Keratinocyte (primary cell): ENCODE results near the gene NYNRIN. TPM values are rescaled to one million over a fixed set of nuclear protein-coding genes. Genes with fewer than 3 reads are reported as not detected.

Experiments used
- DNase-seq: peaks from one replicate; pipeline ENCODE4 v3.0.0-alpha.2; 2011; ENCODE audit warnings: low read depth, missing footprints, low spot score
- FAIRE-seq: peaks from 2 replicates; lab custom pipeline; 2011; peaks lifted over from hg19 to GRCh38; lab: Jason Lieb, UNC
- H2AFZ ChIP-seq: 2 replicates; pipeline ENCODE4 v1.6.0; 2012; ENCODE audit warnings: low read length, control low read depth, inconsistent platforms; ENCODE audit not compliant: control insufficient read depth
- H3K27ac ChIP-seq: 2 replicates; pipeline ENCODE4 v1.5.1; 2011; ENCODE audit warnings: low read length; ENCODE audit not compliant: control insufficient read depth, insufficient read depth
- H3K27me3 ChIP-seq: 3 replicates; pipeline ENCODE4 v1.6.0; 2011; ENCODE audit warnings: low read length; ENCODE audit not compliant: control insufficient read depth, insufficient read depth; ENCODE audit errors: extremely low read depth
- H3K36me3 ChIP-seq, 2 experiments: 2 replicates in 1 of 2; 3 replicates in 1 of 2; pipeline ENCODE4 v1.5.1; 2011; ENCODE audit warnings: low read length in 2 of 2, mild to moderate bottlenecking in 1 of 2; ENCODE audit not compliant: control insufficient read depth in 2 of 2, insufficient read depth in 2 of 2; ENCODE audit errors: extremely low read depth in 1 of 2
- H3K4me1 ChIP-seq: 3 replicates; pipeline ENCODE4 v1.5.1; 2011; ENCODE audit warnings: low read length; ENCODE audit not compliant: control insufficient read depth, insufficient read depth; ENCODE audit errors: extremely low read depth
- H3K4me2 ChIP-seq: 3 replicates; pipeline ENCODE4 v1.6.0; 2011; ENCODE audit warnings: low read depth, low read length; ENCODE audit not compliant: control insufficient read depth, insufficient read depth; ENCODE audit errors: extremely low read depth
- H3K4me3 ChIP-seq, 3 experiments: fragments of 200-600 bp in 1 of 3; sonication (generic) in 1 of 3; 2 replicates in 2 of 3; 3 replicates in 1 of 3; pipeline ENCODE4 v1.5.1; 2011 to 2016; ENCODE audit warnings: low read length in 3 of 3, mild to moderate bottlenecking in 3 of 3, control low read depth in 2 of 3, inconsistent platforms in 1 of 3, low read depth in 1 of 3, mixed read lengths in 1 of 3, mixed run types in 1 of 3, moderate library complexity in 1 of 3; ENCODE audit not compliant: control insufficient read depth in 2 of 3, insufficient read depth in 2 of 3; ENCODE audit errors: extremely low read depth in 1 of 3
- H3K79me2 ChIP-seq: 2 replicates; pipeline ENCODE4 v1.6.0; 2012; ENCODE audit warnings: low read length; ENCODE audit not compliant: control insufficient read depth, insufficient read depth
- H3K9ac ChIP-seq: 3 replicates; pipeline ENCODE4 v1.6.0; 2011; ENCODE audit warnings: low read length; ENCODE audit not compliant: control insufficient read depth, insufficient read depth; ENCODE audit errors: extremely low read depth
- H3K9me1 ChIP-seq: 3 replicates; pipeline ENCODE4 v1.6.0; 2011; ENCODE audit warnings: low read length; ENCODE audit not compliant: control insufficient read depth, insufficient read depth; ENCODE audit errors: extremely low read depth
- H3K9me3 ChIP-seq: 2 replicates; pipeline ENCODE4 v1.5.1; 2012; ENCODE audit warnings: low read depth, low read length; ENCODE audit not compliant: control insufficient read depth
- H4K20me1 ChIP-seq: 3 replicates; pipeline ENCODE4 v1.6.0; 2011; ENCODE audit warnings: low read length; ENCODE audit not compliant: control insufficient read depth, insufficient read depth; ENCODE audit errors: extremely low read depth
- CTCF ChIP-seq, 3 experiments: IDR thresholded peaks in 1 of 3; conservative IDR thresholded peaks in 1 of 3; optimal IDR thresholded peaks in 1 of 3; 2 replicates in 2 of 3; 3 replicates in 1 of 3; pipeline versions ENCODE3 to v1.5.1; 2011; ENCODE audit warnings: low read length in 3 of 3, mild to moderate bottlenecking in 3 of 3, moderate library complexity in 2 of 3, control low read depth in 1 of 3, inconsistent platforms in 1 of 3; ENCODE audit not compliant: insufficient read depth in 2 of 3; ENCODE audit errors: extremely low read depth in 1 of 3
- EZH2 ChIP-seq: IDR thresholded peaks from one replicate; pipeline ENCODE4 v1.6.1; 2012; ENCODE audit warnings: inconsistent platforms, mild to moderate bottlenecking, low read length, moderate library complexity
- dilution Hi-C: fragments of 300-500 bp; cut with MboI; formaldehyde crosslinking; loops from one replicate; pipeline ENCODE4 v1.7.0; 2020; ENCODE audit warnings: low sequenced_read_pairs; ENCODE audit not compliant: extremely low pct_ligation_motif_present
- polyA plus RNA-seq, 5 experiments: library from polyadenylated mRNA; depleted of rRNA in 3 of 5; stranded (reverse) in 3 of 5; stranded (forward) in 1 of 5; unstranded in 1 of 5; fragments of >200 nt; gene quantifications; 1 replicate in 1 of 5; 2 replicates in 3 of 5; 3 replicates in 1 of 5; pipeline versions ENCODE4 v1.2.1 to v1.2.3, GENCODE V29; 2011 to 2012; ENCODE audit warnings: missing spikeins in 2 of 5, low read depth in 1 of 5, low replicate concordance in 1 of 5

Gene NYNRIN
- polyA plus RNA-seq, 1 donor (not counting 4 experiments of a cell fraction or from before 2014, with no cell fraction given) = 4.9 TPM

- no peaks in the 10 kb centered on the region for H3K27me3 ChIP-seq
- H2AFZ ChIP-seq = no peak overlapping the region
- DNase-seq (no peak), FAIRE-seq (no peak)
- peak overlapping the region; percentile 94 for H3K4me2 ChIP-seq
- H4K20me1 ChIP-seq = no peaks in the 10 kb centered on the region
- TF ChIP-seq CTCF (optimal IDR thresholded peaks at IDR 0.05 in 1 of 3, IDR thresholded peaks at IDR 0.05 in 1 of 3, conservative IDR thresholded peaks at IDR 0.05 in 1 of 3; ENCODE audit: extremely low read depth in 1 of 3, insufficient read depth in 2 of 3, low read length in 3 of 3) (no peak), EZH2 (no peak)
- H3K79me2 ChIP-seq = peaks cover 25% of the 10 kb centered on the region
- H3K9ac ChIP-seq = peak overlapping the region; percentile 95
- H3K4me3 ChIP-seq = peak overlapping the region; percentile 62 to 96 (median 78)
- peaks cover 13 to 27% of the 10 kb centered on the region in 2 experiments for H3K36me3 ChIP-seq
- peak overlapping the region; percentile 94 for H3K27ac ChIP-seq
- H3K9me1 ChIP-seq = no peaks in the 10 kb centered on the region
- H3K9me3 ChIP-seq = no peaks in the 10 kb centered on the region
- dilution Hi-C loops = no loop called here
- peaks cover 49% of the 10 kb centered on the region for H3K4me1 ChIP-seq
These were observed 31.4 kb downstream of the NYNRIN start for GRCh38 chr14:24430143-24430681.

- DNase-seq (no peak), FAIRE-seq (no peak)
- Histone ChIP-seq H2AFZ (no peak overlapping the region), H3K9me1 (no peaks in the 10 kb centered on the region), H3K79me2 (peaks cover 25% of the 10 kb centered on the region), H3K9me3 (no peaks in the 10 kb centered on the region), H3K4me1 (peaks cover 42% of the 10 kb centered on the region), H3K27ac (peak overlapping the region; percentile 94), H3K27me3 (no peaks in the 10 kb centered on the region), H3K36me3 (peaks cover 15 to 27% of the 10 kb centered on the region in 2 experiments), H3K4me2 (peak overlapping the region; percentile 94), H4K20me1 (no peaks in the 10 kb centered on the region), H3K9ac (peak overlapping the region; percentile 95), H3K4me3 (peak overlapping the region; percentile 62 to 96 (median 78))
- dilution Hi-C loops = no loop called here
- TF ChIP-seq CTCF (optimal IDR thresholded peaks at IDR 0.05 in 1 of 3, IDR thresholded peaks at IDR 0.05 in 1 of 3, conservative IDR thresholded peaks at IDR 0.05 in 1 of 3; ENCODE audit: extremely low read depth in 1 of 3, insufficient read depth in 2 of 3, low read length in 3 of 3) = no peak
- no peak for TF ChIP-seq EZH2
These were observed 32.1 kb downstream of the NYNRIN start for GRCh38 chr14:24430682-24431568.
